Fibroblast of lung (primary cell): ENCODE results near the gene SUCO.

Experiments used
- EZH2 ChIP-seq: IDR thresholded peaks from 2 replicates; pipeline ENCODE4 v1.5.1; 2012; ENCODE audit warnings: low read length, control low read depth, mild to moderate bottlenecking; ENCODE audit errors: missing control alignments
- TF ChIP-seq, protein P1 (sequence below), 2 donors: IDR thresholded peaks in 1 of 2; conservative IDR thresholded peaks in 1 of 2; 1 replicate in 1 of 2; 2 replicates in 1 of 2; pipeline ENCODE4 v1.5.1; 2011 to 2012; ENCODE audit warnings: low read length in 2 of 2, control low read depth in 1 of 2, inconsistent platforms in 1 of 2, low read depth in 1 of 2, mild to moderate bottlenecking in 1 of 2

DNA sequence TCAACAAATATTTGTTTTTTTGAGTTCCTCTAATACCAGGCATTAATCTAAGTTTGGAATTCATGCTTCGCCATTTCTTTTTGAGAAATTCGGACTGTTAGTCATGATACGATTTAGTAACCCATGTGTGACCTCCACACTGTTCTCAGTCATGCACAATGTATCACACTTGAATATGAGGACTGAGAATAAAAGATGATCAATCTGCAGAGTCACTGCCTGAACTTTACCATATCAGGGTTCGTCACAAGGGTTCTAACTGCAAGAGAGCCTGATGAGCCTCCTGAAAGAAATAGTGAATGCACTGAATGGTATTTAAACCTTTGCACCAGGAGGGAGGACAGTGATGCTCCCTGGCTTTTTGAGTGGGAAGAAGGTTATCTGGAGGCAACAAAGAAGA, 115.0 kb downstream of the SUCO start:
- TF ChIP-seq, protein P1, sequence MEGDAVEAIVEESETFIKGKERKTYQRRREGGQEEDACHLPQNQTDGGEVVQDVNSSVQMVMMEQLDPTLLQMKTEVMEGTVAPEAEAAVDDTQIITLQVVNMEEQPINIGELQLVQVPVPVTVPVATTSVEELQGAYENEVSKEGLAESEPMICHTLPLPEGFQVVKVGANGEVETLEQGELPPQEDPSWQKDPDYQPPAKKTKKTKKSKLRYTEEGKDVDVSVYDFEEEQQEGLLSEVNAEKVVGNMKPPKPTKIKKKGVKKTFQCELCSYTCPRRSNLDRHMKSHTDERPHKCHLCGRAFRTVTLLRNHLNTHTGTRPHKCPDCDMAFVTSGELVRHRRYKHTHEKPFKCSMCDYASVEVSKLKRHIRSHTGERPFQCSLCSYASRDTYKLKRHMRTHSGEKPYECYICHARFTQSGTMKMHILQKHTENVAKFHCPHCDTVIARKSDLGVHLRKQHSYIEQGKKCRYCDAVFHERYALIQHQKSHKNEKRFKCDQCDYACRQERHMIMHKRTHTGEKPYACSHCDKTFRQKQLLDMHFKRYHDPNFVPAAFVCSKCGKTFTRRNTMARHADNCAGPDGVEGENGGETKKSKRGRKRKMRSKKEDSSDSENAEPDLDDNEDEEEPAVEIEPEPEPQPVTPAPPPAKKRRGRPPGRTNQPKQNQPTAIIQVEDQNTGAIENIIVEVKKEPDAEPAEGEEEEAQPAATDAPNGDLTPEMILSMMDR (conservative IDR thresholded peaks at IDR 0.05 in 1 of 2, IDR thresholded peaks at IDR 0.05 in 1 of 2; ENCODE audit: low read depth in 1 of 2, low read length in 2 of 2): no peak
- no peak for TF ChIP-seq EZH2
